ENCODE measurements around the gene IFT172. TPM values are rescaled to one million over a fixed set of nuclear protein-coding genes. Genes with fewer than 3 reads are reported as not detected.

The IFT172 gene
- total RNA-seq, 6 experiments from 2014 or later, result 4.4 to 11.5 (median 6.2) TPM

DNA sequence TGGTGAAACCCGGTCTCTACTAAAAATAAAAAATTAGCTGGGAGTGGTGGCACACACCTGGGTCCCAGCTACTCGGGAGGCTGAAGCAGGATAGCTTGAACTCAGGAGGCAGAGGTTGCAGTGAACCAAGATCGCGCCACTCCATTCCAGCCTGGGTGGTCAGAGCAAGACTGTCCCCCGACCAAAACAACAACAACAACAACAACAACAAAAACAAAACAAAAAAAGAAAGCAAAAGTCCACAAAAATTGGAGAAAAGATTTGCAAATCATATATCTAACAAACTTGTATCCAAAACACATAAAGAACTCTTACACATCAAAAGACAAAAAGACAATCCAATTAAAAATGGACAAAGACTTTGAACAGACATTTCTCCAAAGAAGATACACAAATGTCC, 90.6 kb downstream of the IFT172 start:
- Histone ChIP-seq H3K9me3 (no peaks in the 10 kb centered on the region), H3K36me3 (no peaks in the 10 kb centered on the region), H3K27me3 (no peaks in the 10 kb centered on the region), H3K4me3 (no peak overlapping the region), H3K27ac (no peak overlapping the region), H3K4me1 (no peaks in the 10 kb centered on the region)
- intact Hi-C loops (cut with DNase I), result no loop called here
- ATAC-seq, result no peak
- TF ChIP-seq, protein P1, sequence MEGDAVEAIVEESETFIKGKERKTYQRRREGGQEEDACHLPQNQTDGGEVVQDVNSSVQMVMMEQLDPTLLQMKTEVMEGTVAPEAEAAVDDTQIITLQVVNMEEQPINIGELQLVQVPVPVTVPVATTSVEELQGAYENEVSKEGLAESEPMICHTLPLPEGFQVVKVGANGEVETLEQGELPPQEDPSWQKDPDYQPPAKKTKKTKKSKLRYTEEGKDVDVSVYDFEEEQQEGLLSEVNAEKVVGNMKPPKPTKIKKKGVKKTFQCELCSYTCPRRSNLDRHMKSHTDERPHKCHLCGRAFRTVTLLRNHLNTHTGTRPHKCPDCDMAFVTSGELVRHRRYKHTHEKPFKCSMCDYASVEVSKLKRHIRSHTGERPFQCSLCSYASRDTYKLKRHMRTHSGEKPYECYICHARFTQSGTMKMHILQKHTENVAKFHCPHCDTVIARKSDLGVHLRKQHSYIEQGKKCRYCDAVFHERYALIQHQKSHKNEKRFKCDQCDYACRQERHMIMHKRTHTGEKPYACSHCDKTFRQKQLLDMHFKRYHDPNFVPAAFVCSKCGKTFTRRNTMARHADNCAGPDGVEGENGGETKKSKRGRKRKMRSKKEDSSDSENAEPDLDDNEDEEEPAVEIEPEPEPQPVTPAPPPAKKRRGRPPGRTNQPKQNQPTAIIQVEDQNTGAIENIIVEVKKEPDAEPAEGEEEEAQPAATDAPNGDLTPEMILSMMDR (IDR thresholded peaks at IDR 0.05), result no peak
- no peak for TF ChIP-seq POLR2A (IDR thresholded peaks at IDR 0.05)
- 86% methylated on average over 5 of the region's 5 CpGs for WGBS (ENCODE audit: insufficient coverage, low coverage, low lambda C conversion rate, missing lambda C conversion rate)
- no peak for DNase-seq

Small RNAs within 50 kb of the gene (small RNA-seq; reads per million reads assigned to genes)
- gene RNU6-986P, result 0 reads per million in 2 experiments

Other genes with a start within 250 kb of the IFT172 start
- not detected for gene SLC30A3, start 226.7 kb downstream of the IFT172 start, total RNA-seq
- not detected for gene DNAJC5G, start 214.3 kb downstream of the IFT172 start, total RNA-seq
- gene TRIM54, start 207.3 kb downstream of the IFT172 start, total RNA-seq, result under 1 TPM in 2 of 6 experiments, not detected in 4; 0.14 to 0.25 TPM
- 1 to 10 TPM in 5 of 6 experiments, under 1 TPM in 1; 0.88 to 4.3 (median 1.6) TPM for gene UCN, start 181.3 kb downstream of the IFT172 start, total RNA-seq
- 10 to 100 TPM; 17.2 to 82.3 (median 30.4) TPM for gene MPV17, start 166.6 kb downstream of the IFT172 start, total RNA-seq
- gene GTF3C2, start 133.0 kb downstream of the IFT172 start, total RNA-seq, result 10 to 100 TPM; 13.4 to 20.1 (median 16.8) TPM
- 10 to 100 TPM; 17.6 to 25.0 (median 20.9) TPM for gene EIF2B4, start 119.4 kb downstream of the IFT172 start, total RNA-seq
- gene SNX17, start 119.1 kb downstream of the IFT172 start, total RNA-seq, result 10 to 100 TPM; 50.1 to 58.9 (median 54.1) TPM
- 10 to 100 TPM in 2 of 6 experiments, 1 to 10 TPM in 4; 6.0 to 14.7 (median 9.8) TPM for gene ZNF513, start 109.0 kb downstream of the IFT172 start, total RNA-seq
- 10 to 100 TPM; 20.9 to 38.4 (median 24.2) TPM for gene PPM1G, start 80.2 kb downstream of the IFT172 start, total RNA-seq
- gene NRBP1, start 61.1 kb downstream of the IFT172 start, total RNA-seq, result 10 to 100 TPM; 37.7 to 49.4 (median 41.5) TPM
- gene KRTCAP3, start 47.4 kb downstream of the IFT172 start, total RNA-seq, result 1 to 10 TPM; 3.2 to 8.0 (median 4.6) TPM
- 100 to 1,000 TPM in 2 of 6 experiments, 10 to 100 TPM in 4; 29.9 to 123 (median 65.1) TPM for gene FNDC4, start 5.5 kb upstream of the IFT172 start, total RNA-seq
- 100 to 1,000 TPM in 4 of 6 experiments, 10 to 100 TPM in 2; 57.9 to 164 (median 115) TPM for gene GCKR, start 7.1 kb upstream of the IFT172 start, total RNA-seq
- 10 to 100 TPM in 1 of 6 experiments, 1 to 10 TPM in 5; 5.5 to 13.4 (median 6.8) TPM for gene ZNF512, start 93.3 kb upstream of the IFT172 start, total RNA-seq
- gene CCDC121, start 139.3 kb upstream of the IFT172 start, total RNA-seq, result 1 to 10 TPM in 4 of 6 experiments, under 1 TPM in 2; 0.74 to 2.1 (median 1.5) TPM
- gene GPN1, start 139.3 kb upstream of the IFT172 start, total RNA-seq, result 10 to 100 TPM in 4 of 6 experiments, 1 to 10 TPM in 2; 9.4 to 14.6 (median 11.3) TPM
- 10 to 100 TPM; 11.4 to 15.3 (median 13.9) TPM for gene SUPT7L, start 173.9 kb upstream of the IFT172 start, total RNA-seq
- gene SLC4A1AP, start 174.1 kb upstream of the IFT172 start, total RNA-seq, result 10 to 100 TPM in 2 of 6 experiments, 1 to 10 TPM in 4; 6.5 to 12.7 (median 8.5) TPM